SJCRH30 (cell line): Measurements from ENCODE around the gene MPRIP. TPM values are rescaled to one million over a fixed set of nuclear protein-coding genes. Genes with fewer than 3 reads are reported as not detected.

ENCODE experiments used
- DNase-seq, 2 experiments: peaks; one replicate each; pipeline ENCODE4 v3.0.0-alpha.2; 2015 to 2020
- H3K27ac ChIP-seq: fragments of 250-450 bp; sonication (Bioruptor Pico); 2 replicates; pipeline ENCODE4 v1.5.1; 2020; ENCODE audit warnings: mild to moderate bottlenecking, moderate library complexity
- H3K27me3 ChIP-seq: fragments of 250-450 bp; sonication (Bioruptor Pico); 2 replicates; pipeline ENCODE4 v1.5.1; 2020; ENCODE audit warnings: mild to moderate bottlenecking, moderate library complexity
- H3K36me3 ChIP-seq: fragments of 250-450 bp; sonication (Bioruptor Pico); 2 replicates; pipeline ENCODE4 v1.5.1; 2020; ENCODE audit warnings: mild to moderate bottlenecking, moderate library complexity
- H3K4me1 ChIP-seq: fragments of 250-450 bp; sonication (Bioruptor Pico); 2 replicates; pipeline ENCODE4 v1.5.1; 2020; ENCODE audit warnings: mild to moderate bottlenecking, moderate library complexity
- H3K4me3 ChIP-seq: fragments of 250-450 bp; sonication (Bioruptor Pico); 2 replicates; pipeline ENCODE4 v1.5.1; 2020; ENCODE audit warnings: mild to moderate bottlenecking, moderate library complexity
- H3K9me3 ChIP-seq: fragments of 250-450 bp; sonication (Bioruptor Pico); replicated peaks from 2 replicates; pipeline ENCODE4 v1.5.1; 2020; ENCODE audit warnings: mild to moderate bottlenecking, moderate library complexity
- total RNA-seq: library from RNA; depleted of rRNA; stranded (reverse); fragments of >200 nt; shearing (Covaris generic); gene quantifications from 2 replicates; pipeline ENCODE4 v1.2.3, GENCODE V29; 2014; rRNA removed

Gene MPRIP
- total RNA-seq, 1 experiment from 2014 or later, result 312 TPM

DNA sequence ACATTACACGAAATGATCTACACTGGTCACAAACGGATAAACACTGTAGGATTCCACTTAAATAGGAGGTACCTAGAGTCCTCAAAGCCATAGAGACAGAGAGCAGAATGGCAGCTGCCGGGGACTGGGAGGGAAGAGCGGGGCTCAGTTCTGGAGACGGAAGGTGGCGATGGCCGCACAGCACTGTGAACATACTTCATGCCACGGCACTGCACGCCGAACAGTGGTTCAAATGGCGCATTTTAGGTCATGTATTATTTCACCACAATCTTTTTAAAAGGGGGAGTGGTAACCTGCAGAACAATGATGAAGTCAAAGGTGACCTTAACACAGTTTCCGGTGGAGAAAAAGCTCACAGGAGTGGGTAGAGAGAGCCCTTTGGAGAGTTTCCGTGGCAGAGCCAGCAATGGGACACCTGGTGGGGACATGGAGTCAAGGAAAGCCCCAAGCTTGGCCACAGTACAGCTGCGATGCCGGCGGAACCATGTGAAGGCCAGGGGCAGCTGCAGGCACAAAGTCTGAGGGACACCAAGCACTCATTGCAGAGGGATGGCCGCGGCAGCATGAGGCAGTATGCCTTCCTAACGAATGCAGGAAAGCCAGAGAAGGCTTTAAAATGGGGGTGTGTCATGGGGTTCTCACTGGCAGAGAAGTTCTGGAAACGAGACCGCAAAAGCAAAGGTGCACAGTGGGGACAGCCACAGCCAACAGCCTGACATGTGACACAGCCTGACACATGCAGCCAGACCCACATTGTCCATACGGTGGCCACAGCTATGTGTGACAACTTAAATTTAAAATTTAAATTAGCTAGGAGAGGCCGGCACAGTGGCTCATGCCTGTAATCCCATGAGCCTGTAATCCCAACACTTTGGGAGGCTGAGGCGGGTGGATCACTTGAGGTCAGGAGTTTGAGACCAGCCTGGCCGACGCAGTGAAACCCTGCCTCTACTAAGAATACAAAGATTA is 187.4 kb downstream of the MPRIP start:
- DNase-seq, result no peak
- Histone ChIP-seq H3K9me3 (no peaks in the 10 kb centered on the region), H3K27me3 (no peaks in the 10 kb centered on the region), H3K27ac (no peak overlapping the region), H3K4me1 (peaks cover 15% of the 10 kb centered on the region), H3K36me3 (peaks cover 83% of the 10 kb centered on the region), H3K4me3 (no peak overlapping the region)

DNA sequence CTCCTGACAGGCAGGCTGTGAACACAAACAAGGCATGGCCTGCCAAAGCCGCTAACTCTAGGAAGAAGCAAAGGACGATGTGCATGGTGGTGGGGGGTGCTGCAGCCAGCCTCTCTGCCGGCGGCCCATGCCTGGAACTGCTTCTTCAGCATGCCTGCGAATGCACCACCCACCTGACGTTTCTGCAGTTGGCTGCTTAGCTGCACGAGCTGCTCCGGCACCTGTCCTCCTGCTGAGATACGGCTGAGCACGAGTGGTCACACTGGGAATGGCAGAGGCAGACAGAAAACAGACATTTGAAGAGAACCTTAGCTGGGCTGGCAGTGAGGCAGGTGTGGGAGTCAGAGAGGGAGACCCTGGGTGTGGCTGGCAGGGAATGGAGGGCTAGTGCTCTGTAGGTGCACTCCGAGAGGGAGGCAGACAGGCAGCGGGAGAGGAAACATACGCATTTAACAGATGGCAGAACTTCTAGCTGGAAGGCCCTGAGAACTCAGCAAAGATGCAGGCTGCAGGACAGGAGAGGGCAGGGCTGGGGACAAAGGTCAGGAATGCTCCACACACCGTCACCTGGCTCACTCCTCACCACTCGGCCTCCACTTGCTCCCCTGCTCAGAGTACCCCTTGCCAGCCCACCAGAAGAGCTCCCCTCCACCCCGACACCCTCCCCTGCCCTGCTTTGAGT is 189.5 kb downstream of the MPRIP start:
- DNase-seq, result no peak
- Histone ChIP-seq H3K27me3 (no peaks in the 10 kb centered on the region), H3K4me1 (peaks cover 17% of the 10 kb centered on the region), H3K4me3 (no peak overlapping the region), H3K27ac (no peak overlapping the region), H3K36me3 (peaks cover 63% of the 10 kb centered on the region), H3K9me3 (no peaks in the 10 kb centered on the region)

DNA sequence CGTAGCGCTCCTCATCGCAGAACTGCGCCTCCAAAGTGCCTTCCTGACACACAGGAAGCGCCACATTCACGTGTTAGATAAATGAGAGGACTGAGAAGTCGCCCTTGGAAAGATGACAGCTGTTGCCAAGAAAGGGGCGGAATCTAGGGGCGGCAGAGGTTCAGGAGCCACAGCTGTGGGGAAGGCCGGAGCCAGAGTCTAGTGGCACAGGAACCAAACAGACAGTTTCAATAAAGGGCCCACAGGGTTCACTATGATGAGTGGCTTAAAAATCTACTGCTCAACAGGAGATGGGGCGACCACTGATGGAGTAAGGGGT is 190.0 kb downstream of the MPRIP start:
- Histone ChIP-seq H3K36me3 (peaks cover 58% of the 10 kb centered on the region), H3K27me3 (no peaks in the 10 kb centered on the region), H3K4me3 (no peak overlapping the region), H3K27ac (no peak overlapping the region), H3K4me1 (peaks cover 17% of the 10 kb centered on the region), H3K9me3 (no peaks in the 10 kb centered on the region)
- peak; percentile 64 to 65 for DNase-seq

DNA sequence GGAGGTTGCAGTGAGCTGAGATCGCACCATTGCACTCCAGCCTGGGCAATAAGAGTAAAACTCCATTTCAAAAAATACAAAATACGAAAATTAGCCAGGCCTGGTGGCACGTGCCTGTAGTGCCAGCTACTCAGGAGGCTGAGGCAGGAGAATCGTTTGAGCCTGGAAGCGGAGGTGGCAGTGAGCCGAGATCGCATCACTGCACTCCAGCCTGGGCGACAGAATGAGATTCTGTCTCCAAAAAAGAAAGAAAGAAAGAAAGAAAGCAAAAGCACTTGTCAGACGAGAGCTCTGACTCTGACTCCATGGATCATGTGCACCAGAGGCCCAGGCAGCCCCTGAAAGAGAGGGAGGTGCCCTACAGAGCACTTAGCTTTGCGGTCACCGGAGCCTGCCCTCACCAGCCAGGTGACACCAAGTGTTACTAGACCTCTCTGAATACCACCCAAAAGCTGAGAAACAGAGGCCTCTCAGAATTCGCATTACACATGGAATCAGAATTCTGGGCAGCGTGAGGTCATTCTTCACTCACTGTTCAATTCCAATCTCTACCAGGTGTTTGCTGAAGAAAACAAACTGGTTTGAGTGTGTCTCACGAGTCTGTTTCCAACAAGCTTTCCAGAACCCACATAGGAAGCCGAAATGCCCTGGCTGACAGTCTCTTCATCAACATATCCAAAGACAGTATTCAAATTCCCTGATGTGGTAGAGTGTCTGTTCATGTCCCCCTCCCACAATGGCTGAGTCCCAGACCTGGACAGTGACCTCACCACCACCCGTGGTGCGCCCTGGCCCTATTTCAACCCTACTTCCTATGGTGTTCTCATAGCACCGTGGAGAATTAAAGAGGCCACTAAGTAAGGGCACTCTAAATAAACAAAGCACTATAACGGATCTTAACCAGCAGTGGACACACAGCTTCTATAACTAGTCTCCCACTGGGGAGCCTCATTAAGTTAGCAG is 193.2 kb downstream of the MPRIP start:
- DNase-seq, result peak; percentile 97 to 98
- Histone ChIP-seq H3K4me1 (peaks cover 17% of the 10 kb centered on the region), H3K9me3 (no peaks in the 10 kb centered on the region), H3K36me3 (peaks cover 25% of the 10 kb centered on the region), H3K27me3 (no peaks in the 10 kb centered on the region), H3K27ac (peak overlapping the region; percentile 100), H3K4me3 (peak overlapping the region; percentile 96)

DNA sequence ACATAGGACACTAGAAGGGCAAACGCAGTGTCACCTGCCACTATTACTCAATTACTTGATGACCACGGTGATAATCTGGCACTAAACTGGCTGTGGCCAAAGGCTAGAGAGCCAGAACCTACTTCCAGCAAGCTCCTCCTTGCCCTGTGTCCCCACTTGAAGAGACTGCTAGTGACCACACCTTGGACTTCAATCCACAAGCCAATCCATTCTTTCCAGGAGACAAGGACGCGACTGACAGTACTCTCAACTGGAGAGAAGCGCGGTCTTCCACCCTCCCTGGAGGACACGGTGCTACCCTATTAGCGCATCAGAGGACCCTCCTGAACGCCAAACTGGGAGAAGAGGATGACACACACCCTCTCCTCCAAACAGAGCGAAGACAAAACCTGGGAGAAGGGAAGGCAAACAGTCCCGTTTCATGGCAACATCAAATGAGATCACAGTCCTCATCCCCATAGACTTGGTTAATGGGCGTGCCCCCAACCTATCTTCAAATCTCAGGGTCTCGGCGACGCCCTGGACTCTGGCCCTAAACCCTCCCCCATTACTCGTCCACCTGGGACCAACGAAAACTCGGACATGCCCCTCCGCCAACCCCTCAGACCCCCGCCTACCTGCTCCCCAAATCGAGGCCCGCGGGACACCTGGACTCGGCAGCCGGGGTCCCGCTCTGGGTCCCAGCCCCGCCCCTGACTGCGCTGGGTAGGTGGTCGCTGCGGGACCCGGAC is 194.2 kb downstream of the MPRIP start:
- peak overlapping the region; percentile 96 for H3K4me3 ChIP-seq
- no peaks in the 10 kb centered on the region for H3K9me3 ChIP-seq
- DNase-seq, result peak; percentile 72 to 81

DNA sequence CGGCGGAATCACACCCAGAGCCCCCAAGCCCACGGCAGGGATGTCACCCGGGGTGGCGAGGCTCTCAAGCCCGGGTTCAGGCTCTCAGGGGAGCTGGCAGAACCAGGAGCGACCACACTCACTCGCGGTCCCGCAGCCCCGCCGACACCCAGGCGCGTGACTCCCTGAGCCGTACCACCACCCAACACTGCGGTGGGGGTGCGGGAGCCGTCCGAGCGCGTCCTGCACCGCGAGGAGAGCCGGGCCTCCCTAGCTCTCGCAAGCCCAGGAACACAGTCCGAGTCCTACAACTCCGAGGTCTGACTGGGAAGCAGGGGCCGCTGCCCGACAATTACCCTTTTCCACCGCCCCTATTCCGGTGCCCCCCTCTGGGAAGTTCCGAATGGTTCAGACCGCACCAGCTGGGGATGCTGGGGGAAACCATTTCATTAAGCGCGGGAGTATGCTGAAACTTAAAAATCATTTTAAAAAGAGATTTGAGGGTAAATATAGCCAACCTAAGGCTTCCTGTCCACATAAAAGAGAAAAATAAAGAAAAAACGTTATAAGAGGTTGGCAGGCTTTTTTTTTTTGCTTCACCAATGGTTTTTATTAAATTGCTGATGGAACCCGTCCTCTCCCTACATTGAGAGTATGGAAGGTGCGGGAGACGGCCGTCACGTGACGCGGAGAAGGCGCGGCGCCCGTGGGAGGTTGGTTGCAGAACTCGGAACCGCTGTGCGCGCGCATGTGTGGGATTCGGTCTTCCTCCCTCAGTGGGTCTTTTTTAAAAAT is 195.0 kb downstream of the MPRIP start, which contains the start of gene FLCN:
FLCN (minus strand) TSS at position 143 of the 774 bp plus-strand sequence. CDS start 9,031 bp downstream, outside the sequence.
- Histone ChIP-seq H3K9me3 (no peaks in the 10 kb centered on the region), H3K4me3 (peak within 1 kb of the TSS; percentile 96), H3K27ac (peak within 1 kb of the TSS; percentile 100), H3K27me3 (no peaks in the 10 kb centered on the region), H3K4me1 (peaks cover 15% of the 10 kb centered on the region), H3K36me3 (peaks cover 8% of the 10 kb centered on the region)
- DNase-seq, result peak; percentile 94 to 98

More for the DNA sequence above, 194.2 kb downstream of the MPRIP start:
- Histone ChIP-seq H3K36me3 (peaks cover 16% of the 10 kb centered on the region), H3K27me3 (no peaks in the 10 kb centered on the region), H3K27ac (peak overlapping the region; percentile 100), H3K4me1 (peaks cover 17% of the 10 kb centered on the region)

DNA sequence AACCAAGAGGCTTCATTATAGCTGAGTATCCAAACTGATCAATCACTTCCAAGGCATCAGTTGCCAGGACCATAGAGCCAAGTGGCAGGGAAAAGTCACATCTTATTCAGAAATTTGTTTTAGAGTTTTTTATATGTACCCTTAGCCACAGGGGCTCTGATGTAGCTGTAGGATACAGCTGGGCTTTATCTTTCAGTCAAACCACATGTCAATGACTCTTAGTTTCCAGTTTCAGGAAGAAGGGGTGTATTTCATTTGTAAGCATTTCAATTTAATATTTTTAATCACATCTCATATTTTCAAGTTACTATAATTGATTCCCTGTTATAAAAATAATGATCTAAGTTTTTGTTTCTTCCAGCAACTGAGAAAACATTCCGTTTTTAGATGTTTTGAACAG is 197.6 kb downstream of the MPRIP start:
- Histone ChIP-seq H3K9me3 (no peaks in the 10 kb centered on the region), H3K27me3 (no peaks in the 10 kb centered on the region), H3K4me3 (no peak overlapping the region), H3K4me1 (peaks cover under 1% of the 10 kb centered on the region; the same call in 1 of the 2 replicates), H3K36me3 (no peaks in the 10 kb centered on the region), H3K27ac (no peak overlapping the region)
- DNase-seq, result no peak

DNA sequence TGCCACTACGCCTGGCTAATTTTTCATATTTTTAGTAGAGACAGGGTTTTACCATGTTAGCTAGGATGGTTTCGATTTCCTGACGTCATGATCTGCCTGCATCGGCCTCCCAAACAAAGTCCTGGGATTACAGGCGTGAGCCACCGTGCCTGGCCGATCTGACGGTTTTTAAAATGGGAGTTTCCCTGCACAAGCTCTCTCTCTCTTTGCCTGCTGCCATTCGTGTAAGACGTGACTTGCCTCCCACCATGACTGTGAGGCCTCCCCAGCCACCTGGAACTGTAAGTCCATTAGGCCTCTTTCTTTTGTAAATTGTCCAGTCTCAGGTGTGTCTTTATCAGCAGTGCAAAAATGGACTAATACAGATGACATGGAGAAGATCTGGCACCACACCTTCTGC is 199.4 kb downstream of the MPRIP start:
- peaks cover 10% of the 10 kb centered on the region for H3K36me3 ChIP-seq
- H3K27me3 ChIP-seq, result no peaks in the 10 kb centered on the region
- no peaks in the 10 kb centered on the region for H3K9me3 ChIP-seq
- H3K4me1 ChIP-seq, result no peaks in the 10 kb centered on the region
- H3K27ac ChIP-seq, result no peak overlapping the region
- H3K4me3 ChIP-seq, result no peak overlapping the region
- DNase-seq, result no peak

DNA sequence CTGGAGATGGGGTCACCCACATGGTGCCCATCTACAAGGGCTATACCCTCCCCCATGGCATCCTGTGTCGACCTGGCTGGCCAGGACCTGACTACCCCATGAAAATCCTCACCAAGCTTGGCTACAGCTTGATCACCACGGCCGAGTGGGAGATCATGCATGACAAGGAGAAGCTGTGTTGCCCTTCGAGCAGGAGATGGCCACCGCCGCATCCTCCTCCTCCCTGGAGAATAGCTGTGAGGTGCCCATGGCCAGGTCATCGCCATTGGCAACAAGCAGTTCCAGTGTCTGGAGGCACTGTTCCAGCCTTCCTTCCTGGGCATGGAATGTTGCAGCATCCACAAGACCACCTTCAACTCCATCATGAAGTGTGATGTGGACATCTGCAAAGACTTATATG is 200.0 kb downstream of the MPRIP start:
- Histone ChIP-seq H3K4me1 (no peaks in the 10 kb centered on the region), H3K9me3 (no peaks in the 10 kb centered on the region), H3K27ac (no peak overlapping the region), H3K27me3 (no peaks in the 10 kb centered on the region), H3K4me3 (no peak overlapping the region), H3K36me3 (peaks cover 16% of the 10 kb centered on the region)
- DNase-seq, result no peak

Other genes starting within 250 kb of the MPRIP start
- not detected in 2 replicates for gene TNFRSF13B, start 70.3 kb upstream of the MPRIP start, total RNA-seq
- gene PLD6, start 163.9 kb downstream of the MPRIP start, total RNA-seq, result 26.0 and 26.2 TPM in 2 replicates
- 110 and 121 TPM in 2 replicates for gene FLCN, start 194.7 kb downstream of the MPRIP start, total RNA-seq
- gene COPS3, start 238.8 kb downstream of the MPRIP start, total RNA-seq, result 395 TPM in 2 replicates